HG02571 (cell line): Measurements from ENCODE around the gene EFCC1.
"Not testable (repeated sequence)": the region's sequence is repeated elsewhere in the genome, so short reads cannot be mapped to it uniquely, and the experiment has no call there.

Experiments
- ATAC-seq: cut with Tn5 transposase; IDR thresholded peaks from one replicate; pipeline ENCODE4 v1.9.1; 2021; ENCODE audit warnings: mild to moderate bottlenecking, moderate library complexity; ENCODE audit not compliant: unreplicated experiment

Gene EFCC1

DNA sequence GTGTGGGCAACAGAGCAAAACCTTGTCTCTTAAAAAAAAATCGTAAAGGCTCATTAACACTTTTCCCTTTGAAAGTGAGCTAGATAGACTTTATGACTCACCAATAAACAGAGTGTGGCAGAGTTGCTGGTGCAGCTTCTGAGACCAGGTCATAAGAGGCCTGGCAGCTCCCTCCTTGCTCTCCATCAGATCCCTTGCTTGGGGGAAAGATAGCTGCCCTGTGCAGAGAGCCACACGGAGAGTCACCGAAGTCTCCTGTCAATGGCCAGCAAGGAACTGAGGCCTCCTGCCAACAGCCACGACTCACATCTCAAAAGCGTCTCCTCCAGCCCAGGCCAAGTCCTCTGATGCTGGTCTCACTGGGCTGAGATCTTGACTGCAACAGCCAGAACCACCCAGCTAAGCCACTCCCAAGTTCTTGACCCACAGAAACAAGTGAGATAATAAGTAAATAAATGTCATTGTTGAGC is 50.8 kb downstream of the EFCC1 start:
- ATAC-seq: no peak

DNA sequence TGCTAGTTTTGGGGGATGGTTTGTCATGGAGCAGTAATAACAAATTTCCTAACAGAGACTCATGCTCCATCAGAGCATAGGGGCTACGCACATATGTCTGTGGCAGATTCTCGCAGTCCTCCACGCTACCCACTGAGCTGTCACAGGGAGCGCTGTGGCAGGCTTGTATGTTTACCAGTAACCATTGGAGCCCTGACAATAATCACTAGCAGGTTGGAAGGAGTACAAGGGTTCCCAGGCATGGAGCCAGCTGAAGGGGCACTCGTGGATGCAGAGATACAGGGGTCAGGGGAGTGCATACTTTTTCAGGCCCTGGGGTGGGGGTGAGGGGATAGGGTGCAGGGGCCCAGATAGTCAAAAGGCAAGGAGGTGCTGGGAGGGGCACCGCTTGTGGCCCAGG is 51.6 kb downstream of the EFCC1 start:
- no peak for ATAC-seq

DNA sequence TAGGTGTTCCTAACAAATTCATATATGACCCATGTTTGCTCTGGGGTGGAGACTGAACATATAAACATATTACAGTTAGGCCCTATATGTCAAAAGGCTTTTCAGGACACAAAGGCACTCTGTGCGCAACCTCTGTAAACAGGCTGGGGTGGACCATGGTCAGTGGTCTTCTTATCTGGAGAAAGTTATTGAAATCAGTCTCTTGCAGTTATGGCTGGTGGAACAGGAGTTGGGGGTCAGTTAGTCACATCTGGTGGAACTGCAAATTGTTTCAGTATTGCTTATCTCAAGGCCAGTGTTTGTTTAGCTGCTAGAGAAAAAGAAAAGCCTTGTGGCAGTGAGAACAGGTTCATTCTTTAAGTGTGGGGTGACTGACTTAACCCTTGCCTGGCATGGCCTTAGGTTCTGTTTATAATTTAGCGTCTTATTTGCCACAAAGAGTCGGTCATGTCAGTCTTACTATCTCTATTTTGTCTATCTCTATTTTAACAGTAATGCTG is 53.6 kb downstream of the EFCC1 start:
- no peak for ATAC-seq

DNA sequence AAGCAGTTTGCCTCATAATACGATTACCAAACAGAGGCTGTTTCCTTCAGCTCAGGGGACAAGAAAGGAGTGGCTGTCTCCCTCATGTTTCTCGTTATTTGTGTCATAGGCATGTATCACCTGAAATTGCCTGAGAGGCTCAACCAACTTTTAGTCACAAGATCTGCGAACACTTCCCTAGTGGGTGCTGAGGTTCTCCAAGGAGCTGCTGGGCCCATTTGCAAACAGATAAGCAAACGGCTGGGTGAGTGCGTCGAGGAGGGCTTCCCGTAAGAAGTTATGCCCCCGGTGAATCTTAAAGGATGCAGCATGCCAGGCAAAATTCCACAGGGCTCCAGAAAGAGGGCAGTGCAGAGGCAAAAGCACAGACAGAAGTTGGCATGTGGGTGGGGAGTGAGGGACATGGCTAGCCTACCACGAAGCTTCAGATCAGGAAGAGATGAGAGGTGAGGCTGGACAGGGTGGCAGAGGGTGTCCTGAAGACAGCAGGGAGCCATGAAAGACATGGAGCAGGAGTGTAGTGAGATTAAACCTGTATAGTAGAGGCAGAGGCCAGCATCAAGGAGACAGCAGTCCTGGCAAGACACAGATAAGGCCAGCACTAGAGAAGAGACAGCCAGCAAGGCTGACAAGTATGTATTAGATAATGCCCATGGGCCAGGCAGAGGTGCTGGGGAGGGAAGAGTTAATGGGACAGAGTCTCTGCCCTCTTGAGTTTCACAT is 55.5 kb downstream of the EFCC1 start:
- ATAC-seq: no peak

DNA sequence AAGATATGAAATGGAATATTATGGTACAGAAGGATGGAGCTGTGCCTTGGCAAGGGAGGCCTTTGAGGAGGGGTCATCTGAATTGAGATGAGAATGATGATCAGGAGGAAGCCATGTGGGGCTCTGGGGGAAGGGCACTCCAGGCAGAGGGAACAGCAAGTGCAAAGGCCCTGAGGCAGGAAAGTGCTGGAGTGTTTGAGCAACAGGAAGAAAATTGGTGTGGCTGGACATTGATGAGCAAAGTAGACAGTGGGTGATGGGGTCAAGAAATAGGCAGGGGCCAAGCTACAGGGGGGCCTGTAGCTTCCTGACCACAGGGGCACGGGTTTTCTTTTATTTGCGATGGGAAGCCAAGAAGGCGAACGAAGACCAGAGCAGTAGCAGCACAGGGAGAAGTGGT is 56.1 kb downstream of the EFCC1 start:
- ATAC-seq: no peak

DNA sequence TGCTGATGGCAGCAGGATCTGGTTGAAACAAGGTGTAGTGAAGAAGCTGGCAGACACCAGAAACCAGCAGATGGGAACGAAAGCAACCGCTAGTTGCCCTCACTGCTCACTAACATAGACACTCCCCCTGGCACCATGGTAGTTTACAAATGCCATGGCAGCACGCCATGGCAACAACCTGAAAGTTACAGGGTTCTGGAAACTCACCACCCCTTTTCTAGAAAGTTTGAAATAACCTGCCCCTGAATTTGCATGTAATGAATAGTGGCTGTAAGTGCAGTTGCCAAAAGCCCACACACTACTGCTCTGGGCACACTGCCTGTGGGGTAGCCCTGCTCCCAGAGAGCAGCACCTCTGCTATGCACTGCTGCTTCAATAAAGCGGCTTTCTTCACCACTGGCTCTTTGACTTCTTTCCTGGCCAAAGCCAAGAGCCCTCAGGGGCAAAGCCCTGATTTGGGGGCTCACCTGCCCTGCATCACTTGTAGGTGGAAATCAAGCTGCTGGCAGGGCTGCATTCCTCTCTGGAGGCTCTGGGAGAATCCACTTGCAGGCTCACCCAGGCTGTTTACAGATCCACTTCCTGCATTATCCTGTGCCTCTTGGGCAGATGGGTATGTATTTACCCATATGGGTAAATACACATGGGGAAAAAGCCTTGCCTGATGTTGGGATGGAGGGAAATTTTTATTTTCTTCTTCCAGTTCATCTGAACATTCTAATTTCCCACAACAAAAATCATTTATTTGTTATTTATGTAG is 57.5 kb downstream of the EFCC1 start:
- ATAC-seq: no peak

DNA sequence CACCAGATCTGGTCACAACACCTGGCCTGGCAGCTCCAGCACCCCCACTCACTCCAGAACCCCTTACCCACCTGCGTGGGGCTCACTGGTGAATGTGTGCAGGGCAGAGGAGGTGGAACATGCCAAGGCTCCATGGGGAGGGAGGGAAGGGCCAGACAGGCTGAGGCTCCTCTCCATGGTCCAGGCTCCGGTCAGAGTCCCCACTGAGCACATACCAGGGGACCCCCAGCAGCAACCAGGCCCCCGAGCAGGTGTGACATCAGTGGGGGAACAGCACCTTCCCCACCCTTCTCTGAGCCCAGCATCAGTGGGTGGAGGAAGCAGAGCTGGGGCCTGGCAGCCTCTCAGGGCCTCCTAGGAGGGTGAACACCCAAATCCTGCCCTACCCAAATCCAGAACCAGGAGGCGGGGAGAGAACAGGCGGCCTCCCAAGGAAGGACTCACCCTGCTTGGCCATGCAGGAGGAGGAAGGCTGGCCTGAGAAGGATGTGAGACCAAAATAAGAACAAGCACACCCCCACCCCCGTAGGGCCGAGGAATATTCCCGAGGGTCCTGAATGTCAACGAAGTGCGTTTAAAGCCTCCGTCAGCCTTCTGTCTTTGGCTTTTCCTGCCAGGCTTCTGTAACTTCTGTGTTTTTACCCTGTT is 58.3 kb downstream of the EFCC1 start:
- no peak for ATAC-seq

DNA sequence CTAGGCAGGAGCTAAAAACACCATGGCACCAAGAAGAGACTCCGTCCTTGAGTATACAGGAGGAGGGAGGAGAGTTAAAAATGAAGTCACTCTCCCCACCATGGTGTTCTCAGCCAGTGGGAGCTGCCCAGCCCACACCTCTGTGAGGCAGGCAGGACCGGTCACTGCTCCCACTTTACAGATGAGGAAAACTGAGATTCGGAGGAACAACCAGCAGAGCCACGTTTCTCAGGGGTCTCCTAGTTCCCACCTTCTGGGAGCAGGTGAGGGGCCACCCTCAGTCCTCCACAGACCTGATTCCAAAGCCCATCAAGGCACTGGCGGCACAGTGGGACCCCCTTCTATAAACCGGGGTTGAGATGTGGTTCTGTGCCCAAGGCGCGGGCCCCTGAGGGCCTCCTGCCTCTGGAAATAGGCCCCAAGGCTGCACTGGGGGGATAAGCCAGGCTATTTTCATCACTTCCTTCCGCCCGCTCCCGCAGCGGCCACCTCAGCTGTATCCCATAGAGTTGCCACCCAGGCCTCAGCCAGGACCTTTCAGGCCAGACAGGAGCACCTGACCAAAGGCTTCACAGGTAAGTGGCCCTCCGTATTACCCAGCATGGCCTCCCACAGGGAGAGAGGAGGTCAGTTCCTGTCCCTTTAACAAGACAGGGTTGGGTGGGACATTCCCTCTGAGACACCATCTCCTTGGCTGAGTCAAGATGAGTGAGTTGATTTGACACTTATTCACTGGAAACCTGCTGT is 59.3 kb downstream of the EFCC1 start, which contains the start of gene GP9:
TSS of gene GP9 (plus strand) at position 504 of the 747 bp plus-strand sequence. CDS start 961 bp downstream, outside the sequence.
- no peak for ATAC-seq

DNA sequence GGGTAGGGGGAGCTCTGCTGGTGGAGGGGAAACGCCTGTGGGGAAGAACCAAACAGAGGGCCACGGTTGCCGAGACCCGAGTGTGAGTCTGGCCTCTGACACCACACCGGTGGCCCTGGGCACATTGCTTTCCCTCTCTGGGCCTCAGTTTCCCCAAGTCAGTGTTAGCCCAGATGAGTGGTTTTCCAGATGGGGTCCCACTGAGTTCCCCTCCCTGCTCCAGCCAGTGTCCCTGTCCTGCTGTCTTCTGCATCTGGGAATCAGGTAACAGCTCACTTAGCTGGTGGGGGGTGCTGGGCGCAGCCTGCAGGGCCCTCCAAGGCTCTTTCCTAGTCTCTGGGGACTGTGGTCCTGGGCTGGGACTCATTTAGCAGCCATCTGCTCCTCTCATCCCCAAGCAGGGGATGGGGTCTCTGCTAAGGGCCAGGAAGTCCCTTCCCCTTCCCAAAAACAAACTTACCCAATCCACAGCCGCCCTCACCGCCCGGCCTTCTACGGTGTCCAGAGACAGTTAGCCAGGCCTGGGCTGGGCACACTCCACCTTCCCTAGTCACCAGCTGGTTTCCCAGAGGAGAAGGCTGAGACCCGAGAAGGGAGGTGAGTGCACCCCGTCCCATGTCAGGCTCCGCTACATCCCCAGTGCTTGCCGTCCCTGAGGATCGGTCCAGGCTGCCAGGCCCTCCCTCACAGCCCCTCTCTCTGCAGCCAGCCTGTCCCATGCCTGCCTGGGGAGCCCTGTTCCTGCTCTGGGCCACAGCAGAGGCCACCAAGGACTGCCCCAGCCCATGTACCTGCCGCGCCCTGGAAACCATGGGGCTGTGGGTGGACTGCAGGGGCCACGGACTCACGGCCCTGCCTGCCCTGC is 60.2 kb downstream of the EFCC1 start:
- no peak for ATAC-seq

DNA sequence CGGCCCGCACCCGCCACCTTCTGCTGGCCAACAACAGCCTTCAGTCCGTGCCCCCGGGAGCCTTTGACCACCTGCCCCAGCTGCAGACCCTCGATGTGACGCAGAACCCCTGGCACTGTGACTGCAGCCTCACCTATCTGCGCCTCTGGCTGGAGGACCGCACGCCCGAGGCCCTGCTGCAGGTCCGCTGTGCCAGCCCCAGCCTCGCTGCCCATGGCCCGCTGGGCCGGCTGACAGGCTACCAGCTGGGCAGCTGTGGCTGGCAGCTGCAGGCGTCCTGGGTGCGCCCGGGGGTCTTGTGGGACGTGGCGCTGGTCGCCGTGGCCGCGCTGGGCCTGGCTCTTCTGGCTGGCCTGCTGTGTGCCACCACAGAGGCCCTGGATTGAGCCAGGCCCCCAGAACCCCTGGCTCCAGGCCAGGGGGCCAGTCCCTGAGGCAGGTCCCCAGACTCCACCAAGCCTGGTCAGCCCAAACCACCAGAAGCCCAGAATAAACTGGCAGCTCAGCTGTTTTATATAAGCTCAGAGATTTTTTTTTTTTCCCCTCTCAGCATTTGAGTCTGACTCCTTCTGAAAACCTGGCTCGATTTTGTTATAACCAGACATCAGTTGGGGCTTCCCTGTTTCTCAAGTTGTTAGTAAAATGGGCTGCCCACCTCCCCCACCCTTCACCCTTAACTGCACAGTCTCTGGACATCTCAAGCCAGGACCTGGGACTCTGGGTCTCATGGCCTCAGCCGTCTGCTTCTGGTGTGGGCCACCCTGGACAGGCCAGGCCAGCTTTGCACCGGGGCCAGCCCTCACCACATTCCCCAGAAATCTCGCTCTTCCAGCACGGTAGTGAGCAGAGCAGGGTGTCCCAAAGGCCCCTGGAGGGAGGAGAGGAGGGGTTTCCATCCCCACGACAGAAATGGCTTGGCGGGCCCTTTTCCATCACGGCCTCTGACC is 61.1 kb downstream of the EFCC1 start:
- no peak for ATAC-seq

DNA sequence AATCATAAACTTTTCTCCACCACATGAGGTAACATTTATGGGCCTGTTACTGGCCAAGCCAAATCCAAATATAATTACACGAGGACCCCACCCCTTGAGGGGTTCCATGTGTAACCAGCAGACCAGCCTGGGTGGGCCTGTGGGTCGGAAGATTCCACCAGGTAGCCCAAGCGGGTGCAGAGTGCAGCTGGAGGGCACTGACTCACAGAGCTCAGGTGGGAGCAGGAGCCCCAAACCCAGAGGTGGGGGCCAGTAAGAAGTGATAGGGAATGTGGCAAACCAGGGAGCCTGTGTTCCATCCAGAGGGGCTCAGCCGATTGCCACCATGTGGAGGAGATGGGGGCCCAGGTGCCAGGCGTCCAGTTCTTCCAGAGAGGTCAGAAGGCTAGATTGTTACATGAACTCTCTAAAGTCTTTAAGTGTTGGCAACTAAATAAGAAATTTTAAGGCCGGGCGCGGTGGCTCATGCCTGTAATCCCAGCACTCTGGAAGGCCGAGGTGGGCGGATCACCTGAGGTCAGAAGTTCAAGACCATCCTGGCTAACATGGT is 62.1 kb downstream of the EFCC1 start:
- ATAC-seq: no peak

DNA sequence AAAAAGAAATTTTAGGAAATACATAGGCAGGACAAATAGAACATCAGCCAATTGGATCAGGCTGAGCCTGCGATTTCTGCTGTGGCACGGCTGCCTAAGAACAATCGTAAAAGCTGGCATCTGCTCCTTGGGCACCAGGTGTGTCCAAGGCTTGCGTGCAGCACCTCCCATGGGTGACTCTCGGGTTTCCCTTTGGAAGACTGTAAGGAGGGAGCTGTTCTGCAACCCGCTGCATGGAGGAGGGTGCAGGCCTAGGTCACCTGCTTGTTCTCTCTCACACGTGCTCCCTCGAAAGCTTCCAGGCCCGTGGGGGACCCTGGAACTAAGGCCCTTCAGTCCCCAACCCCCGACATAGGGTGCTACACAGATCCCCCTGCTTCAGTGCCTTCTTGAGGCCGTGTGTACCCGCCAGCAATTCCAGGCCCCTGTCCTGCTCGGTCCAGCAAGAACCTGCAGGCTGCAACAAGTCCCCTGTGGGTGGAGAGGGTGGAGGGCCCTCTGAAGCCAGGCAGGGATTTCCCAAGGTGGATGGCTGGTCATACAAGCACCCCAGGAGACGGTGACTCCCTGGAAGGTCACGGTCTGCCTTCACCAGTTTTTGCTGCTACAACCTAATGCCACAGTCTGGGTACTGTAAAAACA is 62.9 kb downstream of the EFCC1 start:
- ATAC-seq: no peak

DNA sequence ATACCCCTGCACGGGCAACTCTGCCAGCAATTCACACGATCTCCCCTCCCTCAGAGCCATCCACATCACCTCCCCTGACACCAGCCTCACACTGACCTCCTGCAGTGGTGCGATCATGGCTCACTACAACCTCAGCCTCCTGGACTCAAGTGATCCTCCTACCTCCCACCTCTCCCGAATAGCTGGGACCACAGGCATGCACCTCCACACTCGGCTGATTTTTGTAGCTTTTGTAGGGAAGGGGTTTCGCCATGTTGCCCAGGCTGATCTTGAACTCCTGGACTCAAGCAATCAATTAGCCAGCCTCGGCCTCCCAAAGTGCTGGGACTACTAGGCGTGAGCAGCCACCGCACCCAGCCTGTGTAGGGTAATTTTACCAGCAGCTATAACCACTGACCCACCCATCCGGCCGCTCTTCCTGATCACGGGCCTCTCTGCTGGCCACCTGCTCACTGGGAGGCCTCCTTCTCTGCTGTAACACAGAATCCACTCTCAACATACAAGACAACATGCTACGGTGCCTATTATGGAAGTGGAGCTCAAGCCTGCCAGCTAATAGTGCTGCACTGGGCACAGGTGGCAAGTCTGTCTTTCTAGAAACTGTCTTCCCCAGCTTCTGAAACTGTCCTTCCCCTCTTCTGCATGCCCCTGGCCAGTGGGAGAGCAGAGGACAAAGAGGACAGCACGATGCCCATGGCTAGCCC is 64.1 kb downstream of the EFCC1 start:
- no peak for ATAC-seq

DNA sequence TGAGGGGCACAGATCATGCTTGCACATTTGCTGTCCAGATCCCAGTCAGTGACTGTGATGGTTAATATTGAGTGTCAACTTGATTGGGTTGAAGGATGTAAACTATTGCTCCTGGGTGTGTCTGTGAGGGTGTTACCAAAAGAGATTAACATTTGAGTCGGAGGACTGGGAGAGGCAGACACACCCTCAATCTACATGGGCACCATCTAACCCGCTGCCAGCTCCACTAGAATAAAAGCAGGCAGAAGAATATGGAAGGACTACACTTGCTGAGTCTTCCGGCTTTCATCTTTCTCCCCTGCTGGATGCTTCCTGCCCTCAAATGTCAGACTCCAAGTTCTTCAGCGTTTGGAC is 64.6 kb downstream of the EFCC1 start:
- no peak for ATAC-seq

DNA sequence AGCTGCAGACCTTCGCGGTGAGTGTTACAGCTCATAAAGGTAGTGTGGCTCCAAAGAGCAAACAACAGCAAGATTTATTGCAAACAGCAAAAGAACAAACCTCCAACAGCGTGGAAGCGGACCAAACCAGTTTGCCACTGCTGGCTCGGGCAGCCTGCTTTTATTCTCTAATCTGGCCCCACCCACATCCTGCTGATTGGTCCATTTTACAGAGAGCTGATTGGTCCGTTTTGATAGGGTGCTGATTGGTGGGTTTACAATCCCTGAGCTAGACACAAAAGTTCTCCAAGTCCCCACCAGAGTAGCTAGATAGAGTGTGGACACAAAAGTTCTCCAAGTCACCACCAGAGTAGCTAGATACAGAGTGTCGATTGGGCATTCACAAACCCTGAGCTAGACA is 66.6 kb downstream of the EFCC1 start:
- not testable (repeated sequence) for ATAC-seq

DNA sequence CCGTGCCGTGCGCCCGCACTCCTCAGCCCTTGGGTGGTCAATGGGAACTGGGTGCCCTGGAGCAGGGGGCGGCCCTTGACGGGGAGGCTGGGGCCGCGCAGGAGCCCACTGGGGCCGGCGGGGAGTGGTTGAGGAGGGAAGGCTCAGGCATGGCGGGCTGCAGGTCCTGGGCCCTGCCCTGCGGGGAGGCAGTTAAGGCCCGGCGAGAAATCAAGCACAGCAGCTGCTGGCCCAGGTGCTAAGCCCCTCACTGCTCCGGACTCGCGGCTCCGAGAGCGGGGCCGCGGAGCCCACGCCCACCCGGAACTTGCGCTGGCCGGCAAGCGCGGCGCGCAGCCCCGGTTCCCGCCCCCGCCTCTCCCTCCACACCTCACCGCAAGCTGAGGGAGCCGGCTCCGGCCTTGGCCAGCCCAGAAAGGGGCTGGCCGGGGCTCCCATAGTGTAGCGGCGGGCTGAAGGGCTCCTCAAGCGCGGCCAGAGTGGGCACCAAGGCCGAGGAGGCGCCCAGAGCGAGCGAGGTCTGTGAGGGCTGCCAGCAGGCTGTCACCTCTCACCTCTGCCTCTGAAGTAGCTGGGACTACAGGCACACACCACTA is 67.3 kb downstream of the EFCC1 start:
- ATAC-seq: no peak
